GM19467 (cell line): Measurements from ENCODE around the gene FLRT2.

Source experiments
- ATAC-seq: cut with Tn5 transposase; IDR thresholded peaks from one replicate; pipeline ENCODE4 v1.9.1; 2021; ENCODE audit warnings: mild to moderate bottlenecking, moderate library complexity; ENCODE audit not compliant: unreplicated experiment

Gene FLRT2

DNA sequence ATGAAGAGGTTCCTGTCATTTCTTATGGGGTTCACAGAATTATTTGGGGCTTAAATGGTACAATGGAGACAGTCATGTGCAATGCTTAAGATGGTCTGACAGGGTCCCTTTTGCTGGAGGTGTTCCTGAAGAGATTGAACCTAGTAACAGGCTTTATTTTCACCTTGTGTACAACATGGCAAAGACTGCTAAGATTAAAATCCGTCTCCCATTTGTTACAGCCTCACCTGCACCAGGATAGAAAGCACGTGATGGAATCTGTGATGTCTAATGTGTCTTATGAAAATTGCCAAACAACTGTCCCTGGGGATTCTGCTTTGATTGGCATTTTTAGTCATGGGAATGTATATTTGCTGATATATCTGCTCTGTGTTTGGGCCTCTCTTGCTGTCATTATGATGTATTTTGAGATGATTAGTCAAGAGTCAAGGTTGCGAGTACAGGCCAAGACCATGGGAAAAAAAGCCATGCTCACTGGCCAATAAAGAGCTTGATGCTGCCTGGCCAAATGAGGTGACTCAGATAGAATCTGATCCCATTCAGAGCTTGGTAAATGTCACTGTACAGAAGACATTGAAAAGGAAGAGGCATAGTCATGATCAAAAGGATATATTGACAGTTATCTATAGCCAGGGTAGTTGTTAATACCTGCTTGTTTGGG is 96.1 kb downstream of the FLRT2 start:
- no peak for ATAC-seq

DNA sequence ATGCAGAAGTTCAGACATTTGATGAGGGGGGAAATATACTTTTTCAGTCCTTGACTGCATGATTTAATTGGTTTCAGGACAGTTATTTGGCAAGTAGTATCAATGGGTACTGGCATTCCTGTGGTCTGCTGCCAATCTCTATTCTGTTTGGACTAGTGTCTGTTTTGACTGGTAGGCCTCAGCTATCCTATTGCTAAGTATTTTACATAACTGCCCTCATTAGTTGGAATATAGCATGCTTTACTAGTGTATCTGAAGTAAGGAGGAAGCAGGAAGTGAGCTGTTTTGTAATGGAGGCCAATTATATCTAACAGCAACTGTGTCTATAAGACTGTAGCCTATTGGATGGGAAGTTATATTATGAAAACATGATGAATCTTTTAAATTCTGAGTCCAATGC is 104.3 kb downstream of the FLRT2 start:
- ATAC-seq: no peak

DNA sequence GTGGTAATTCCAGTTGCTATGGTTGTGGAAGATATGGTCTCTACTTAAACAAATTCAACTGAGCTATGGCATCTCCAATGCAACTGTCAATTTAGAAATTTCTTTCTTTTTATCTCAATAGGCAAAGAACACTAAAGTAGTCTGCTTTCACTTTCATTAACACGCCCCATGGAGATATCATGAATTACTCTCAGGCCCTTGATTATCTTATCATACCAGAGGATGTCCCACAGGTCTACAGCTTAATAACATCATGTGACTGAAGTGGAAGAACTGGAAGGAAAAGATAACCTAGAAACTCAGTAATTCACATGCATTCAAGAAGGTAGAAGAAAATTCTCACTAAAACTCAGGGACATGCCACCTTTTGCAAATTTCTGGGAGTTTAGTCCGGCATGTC is 114.3 kb downstream of the FLRT2 start:
- no peak for ATAC-seq

DNA sequence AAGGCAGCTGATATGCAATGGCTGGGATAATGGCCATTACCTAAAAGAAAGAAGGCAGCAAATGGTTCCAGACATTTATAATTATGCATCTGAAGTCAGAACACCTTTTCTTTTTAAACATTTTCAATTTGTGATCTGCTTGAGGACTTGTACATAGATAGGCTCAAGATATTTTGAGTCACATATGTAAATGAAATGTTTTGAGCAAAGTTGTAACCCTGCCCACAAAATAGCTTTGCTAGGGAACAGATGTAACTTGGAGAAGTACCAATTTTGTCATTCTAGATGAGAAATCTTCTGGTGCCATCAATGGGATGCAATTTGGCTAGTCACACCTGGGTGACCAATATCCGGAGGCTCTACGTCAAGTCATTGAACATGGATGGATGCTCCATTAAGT is 123.1 kb downstream of the FLRT2 start:
- ATAC-seq: no peak

DNA sequence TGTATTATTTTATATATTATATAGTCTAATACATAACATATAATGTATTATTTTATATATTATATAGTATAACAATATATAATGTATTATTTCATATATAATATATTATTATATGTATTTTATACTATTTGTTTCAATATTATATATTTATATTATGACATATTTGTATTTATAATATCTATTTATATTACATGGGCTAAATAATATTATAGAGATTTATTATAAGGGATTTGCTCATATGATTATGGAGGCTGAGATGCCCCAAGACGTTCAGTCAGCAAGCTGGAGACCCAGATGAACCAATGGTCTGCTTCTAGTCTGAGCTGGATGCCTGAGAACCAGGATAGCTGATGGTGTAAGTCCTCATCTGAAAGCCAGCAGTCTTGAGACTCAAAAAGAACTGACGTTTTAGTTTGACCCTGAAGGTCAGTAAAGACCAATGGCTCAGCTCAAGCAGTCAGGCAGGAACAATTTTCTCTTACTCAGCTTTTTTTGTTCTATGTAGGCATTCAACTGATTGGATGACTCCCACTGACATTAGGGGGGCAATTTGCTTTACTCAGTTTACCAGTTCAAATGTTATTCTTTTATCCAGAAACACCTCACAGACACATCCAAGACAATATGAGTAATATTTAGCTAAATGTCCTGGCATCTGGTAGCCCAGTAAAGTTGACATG is 130.4 kb downstream of the FLRT2 start:
- ATAC-seq: no peak

DNA sequence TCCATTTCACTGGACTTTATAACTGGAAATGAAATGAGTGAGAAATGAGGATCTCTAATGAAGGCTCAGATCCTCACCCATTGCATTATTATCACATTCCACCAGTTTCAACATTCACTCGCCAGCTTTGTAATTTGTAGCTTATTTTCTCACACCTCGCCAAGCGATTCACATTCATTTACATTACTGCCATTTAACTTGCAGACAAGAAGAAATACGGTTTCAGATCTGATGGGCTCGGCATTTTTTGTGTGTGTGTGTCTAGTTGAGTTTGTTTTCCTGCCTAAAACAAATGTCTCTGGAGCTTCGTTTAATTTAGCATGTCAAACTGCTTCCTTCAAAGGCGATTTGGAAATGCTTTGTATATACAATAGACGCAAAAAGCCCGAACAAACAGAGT is 132.2 kb downstream of the FLRT2 start:
- no peak for ATAC-seq

DNA sequence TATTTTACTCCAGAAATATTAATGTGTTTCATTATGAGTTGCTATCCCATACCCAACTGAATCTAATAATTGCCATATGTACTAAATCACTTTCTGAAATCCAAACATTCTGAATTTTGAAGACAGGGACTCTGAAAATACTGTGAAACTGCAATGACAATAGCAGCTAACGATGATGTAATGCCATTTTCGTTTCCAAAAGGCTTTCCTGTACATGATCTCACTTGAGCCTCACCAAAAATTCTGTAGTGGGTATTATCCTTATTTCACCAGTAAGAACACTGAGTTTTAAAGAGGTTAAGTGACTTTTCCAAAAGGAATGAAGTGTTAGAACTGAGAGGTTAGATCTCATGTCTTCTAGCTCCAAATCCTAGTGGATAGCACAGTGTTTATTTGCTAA is 133.3 kb downstream of the FLRT2 start:
- ATAC-seq: no peak

DNA sequence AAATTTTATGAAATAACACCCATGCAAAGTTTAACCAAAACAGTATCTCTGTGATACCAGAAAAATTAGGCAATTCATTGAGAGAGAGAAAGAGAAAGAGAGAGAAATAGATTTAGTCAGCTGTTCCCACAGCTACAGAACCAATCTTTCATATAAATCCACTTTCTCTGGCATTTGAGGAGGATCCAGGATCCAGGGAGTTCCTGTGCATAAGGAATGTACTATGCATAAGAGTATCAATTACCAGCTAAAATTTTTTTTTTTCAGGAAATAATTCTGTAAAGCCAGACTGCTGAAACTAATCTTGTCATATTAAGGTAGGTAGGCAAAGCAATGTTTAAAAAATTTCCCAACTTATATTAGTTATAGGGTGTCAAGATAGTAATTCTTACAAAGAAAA is 133.7 kb downstream of the FLRT2 start:
- ATAC-seq: no peak

DNA sequence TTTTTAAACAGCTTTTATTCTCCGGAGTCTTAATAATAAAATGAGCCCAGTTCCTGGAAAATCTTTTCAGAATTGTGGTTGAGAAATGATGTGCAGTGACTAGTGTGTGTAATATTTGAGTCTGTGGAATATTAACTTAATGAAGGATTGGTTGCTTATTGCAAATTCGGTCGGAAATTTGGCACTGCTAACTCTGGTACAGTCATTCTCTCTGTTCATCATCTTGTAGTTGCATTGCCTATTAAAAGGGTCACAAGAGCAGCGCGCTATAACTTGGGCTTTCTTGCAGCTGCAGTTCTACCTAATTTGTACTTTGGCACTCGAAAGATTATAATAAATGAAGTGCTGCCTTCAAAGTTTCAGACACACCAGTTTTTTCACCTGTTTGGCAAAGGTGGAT is 146.0 kb downstream of the FLRT2 start:
- ATAC-seq: no peak

DNA sequence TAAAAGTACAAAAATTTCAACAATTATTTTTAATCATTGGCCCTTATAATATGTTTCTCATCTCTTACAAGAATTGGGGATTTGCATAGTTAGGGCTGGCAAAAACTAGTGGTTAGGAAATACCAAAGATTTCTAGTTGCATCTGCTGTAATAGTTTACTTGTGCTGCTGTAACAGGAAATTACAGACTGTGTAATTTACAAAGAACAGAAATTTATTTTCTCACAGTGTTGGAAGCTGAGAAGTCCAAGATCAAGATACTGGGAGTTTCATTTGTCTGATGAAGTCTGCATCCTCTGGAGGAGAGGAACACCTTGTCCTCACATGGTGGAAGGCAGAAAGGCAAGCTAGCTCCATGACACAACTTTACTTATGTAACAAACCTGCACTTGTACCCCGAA is 157.0 kb downstream of the FLRT2 start:
- ATAC-seq: no peak

DNA sequence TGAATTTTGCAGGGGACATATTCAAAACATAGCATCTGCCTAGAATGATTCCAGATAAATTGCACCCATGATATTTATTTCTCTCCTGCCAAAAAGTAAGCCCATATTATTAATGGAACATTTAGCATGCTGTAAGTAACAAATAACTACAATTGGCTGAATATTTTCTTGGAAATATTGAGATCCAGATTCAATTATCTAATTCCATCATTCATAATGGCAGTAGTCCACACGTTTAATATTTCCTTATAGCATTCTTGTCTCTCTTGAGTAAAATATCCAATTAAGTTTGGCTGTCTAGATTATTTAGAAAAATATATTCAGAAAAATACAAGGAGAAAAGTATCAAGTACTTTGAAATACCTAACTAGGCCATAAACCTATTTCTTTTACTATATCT is 157.5 kb downstream of the FLRT2 start:
- no peak for ATAC-seq

DNA sequence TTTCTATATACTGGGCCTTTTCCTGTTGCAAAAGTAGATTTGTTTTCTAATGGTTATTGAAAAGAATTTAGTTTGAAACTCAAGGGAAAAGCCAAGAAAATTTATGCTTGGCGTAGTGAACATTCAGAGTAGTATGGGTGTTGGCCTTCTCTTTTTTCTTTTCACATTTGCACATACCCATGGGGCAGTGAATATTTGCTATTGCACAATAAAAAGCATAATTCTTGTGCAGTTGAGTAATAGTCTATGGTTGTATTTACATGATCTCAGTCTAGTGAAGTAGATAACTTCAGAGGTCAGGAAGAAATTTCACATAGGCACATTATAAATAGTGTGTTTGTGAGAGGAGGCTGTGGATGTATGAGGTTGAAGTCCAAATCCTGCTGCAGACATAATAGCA is 158.1 kb downstream of the FLRT2 start:
- no peak for ATAC-seq

DNA sequence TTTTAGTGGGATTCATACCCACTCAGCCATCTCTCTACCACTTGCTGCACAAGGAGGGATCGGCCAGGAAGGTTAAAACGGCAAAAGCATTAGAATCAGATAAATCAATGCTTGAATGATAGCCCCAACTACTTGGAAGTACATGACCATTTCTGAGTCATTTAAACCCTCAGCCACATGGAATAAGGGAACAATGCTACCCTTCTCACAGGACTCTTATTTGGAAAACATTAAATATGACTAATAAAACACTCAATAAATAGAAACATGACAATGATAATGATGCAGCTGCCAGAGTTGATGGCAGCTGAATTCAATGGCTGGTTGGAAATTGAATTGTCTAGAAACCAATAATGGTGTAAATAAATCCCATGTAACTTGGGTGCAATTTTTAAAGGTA is 165.4 kb downstream of the FLRT2 start:
- no peak for ATAC-seq

DNA sequence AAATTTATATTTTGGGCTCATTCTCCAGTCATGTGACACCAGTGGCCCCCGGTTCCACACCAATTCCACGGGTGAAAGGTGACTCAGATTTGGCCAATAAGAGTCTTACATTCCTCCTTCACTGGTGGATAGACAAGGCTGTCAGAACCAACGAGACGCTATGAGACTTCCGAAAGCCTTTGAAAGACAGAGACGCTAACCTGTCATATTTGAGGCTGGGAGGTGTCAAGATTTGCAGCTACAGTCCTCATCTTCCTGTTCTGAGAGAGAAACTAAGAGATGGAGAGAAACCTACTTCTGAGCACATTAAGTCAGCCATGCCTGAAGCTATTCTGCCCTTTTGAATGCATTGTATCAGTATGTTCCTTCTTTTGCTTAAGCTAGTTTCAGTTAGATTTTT is 171.2 kb downstream of the FLRT2 start:
- no peak for ATAC-seq

DNA sequence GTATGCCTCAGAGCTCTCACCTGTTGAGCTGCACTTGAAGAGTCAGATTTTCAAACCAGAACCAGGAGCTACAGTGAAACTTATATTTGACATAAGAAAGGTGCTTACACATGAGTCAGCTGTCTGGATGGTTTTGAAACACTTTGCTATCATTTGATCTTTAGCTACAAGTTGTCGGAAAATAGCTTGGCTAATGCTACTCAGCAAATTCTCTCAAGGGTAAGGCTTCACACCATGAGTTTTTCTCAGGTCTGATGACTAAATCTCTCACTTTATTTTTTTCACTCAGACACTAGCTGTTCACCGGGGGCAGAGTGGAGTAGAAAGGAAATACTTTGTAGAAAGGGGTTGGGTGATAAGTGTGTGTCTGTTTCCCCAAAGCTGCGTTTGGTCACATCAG is 171.8 kb downstream of the FLRT2 start:
- ATAC-seq: no peak

DNA sequence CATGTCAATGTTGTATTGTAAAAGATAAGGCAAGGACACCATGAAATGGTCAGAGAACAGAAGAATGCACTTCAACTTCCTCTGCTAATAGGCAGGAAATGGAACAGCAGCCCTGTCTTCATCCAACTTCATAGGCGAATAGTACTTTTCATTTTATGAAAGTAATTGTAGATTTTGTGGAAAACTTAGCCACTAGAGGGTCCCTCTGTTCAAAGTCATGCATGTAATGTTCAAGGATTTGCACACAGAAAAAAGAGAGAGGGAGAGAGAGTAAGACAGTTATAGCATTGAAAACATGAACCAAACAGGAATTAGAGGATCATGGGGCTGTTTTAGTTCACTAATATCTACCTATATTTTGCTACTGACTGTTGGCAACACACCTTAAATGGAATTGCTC is 172.2 kb downstream of the FLRT2 start:
- no peak for ATAC-seq

DNA sequence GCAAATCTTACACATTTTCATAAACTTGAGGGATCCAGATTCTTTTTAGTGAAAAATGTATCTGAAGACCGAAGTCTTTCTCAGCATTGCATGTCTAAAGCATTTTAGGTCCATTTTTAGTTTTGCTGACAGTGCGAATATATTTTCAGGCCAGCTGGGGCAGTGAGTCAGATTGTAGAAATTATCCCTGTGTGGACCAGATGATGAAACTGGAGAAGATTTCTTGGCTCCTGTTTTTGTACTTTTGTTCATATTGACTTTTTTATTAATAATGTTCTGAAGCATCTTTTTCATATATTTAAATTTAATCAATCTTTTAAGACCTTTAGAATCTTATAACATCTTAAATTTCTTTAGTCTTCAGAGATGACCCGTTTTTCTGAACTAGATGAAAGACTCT is 173.1 kb downstream of the FLRT2 start:
- no peak for ATAC-seq
